Measurements from ENCODE around the gene HEXB. TPM values are rescaled to one million over a fixed set of nuclear protein-coding genes. Genes with fewer than 3 reads are reported as not detected.

HEXB gene
- total RNA-seq, 2 donors from 2014 or later = 139 to 156 TPM

DNA sequence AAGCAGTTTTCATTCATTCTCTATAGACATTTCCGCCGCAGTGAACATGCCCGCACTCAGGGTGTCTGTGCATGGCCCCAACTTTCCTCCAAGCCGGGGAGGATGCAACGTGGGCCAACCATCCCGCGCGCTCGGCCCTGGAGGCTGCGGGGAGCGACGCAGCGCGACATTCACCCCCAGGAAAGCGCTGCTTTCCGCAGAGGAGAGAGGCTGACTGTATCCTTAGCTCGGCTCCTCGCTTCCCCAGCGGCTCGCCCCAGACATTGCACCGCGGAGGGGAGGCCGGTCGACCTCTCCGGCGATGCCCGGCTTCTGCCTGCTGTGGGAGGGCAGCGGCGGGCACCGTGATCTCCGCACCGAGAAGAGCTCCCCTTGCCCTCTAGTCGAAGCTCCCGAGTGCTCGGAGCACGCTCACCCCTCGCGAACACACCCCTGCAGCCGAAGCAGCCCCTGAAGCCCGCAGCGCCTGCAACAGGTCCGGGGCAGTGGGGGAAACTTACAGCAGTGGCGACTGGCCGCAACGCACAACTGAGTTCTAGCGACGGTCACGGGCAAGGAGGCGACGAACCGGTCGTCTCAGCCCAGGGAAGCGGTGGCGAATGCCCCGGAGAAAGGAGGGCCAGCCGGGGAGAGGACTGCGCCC is 45.1 kb upstream of the HEXB start:
- DNase-seq (ENCODE audit: low spot score) (no peak), ATAC-seq (ENCODE audit: insufficient number of reproducible peaks, low FRiP score, low read depth) (no peak)
- Histone ChIP-seq H3K4me1 (ENCODE audit: control insufficient read depth in 1 of 2, low read depth in 2 of 2) (peaks cover 0 to 15% of the 10 kb centered on the region in 2 donors), H3K27ac (peak overlapping the region; percentile 43 to 58), H3K4me3 (peak overlapping the region; percentile 81), H3K27me3 (replicated peaks; ENCODE audit: insufficient read depth) (no peaks in the 10 kb centered on the region), H3K9me3 (no peaks in the 10 kb centered on the region), H3K36me3 (no peaks in the 10 kb centered on the region)
- TF ChIP-seq, protein P1, sequence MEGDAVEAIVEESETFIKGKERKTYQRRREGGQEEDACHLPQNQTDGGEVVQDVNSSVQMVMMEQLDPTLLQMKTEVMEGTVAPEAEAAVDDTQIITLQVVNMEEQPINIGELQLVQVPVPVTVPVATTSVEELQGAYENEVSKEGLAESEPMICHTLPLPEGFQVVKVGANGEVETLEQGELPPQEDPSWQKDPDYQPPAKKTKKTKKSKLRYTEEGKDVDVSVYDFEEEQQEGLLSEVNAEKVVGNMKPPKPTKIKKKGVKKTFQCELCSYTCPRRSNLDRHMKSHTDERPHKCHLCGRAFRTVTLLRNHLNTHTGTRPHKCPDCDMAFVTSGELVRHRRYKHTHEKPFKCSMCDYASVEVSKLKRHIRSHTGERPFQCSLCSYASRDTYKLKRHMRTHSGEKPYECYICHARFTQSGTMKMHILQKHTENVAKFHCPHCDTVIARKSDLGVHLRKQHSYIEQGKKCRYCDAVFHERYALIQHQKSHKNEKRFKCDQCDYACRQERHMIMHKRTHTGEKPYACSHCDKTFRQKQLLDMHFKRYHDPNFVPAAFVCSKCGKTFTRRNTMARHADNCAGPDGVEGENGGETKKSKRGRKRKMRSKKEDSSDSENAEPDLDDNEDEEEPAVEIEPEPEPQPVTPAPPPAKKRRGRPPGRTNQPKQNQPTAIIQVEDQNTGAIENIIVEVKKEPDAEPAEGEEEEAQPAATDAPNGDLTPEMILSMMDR (IDR thresholded peaks at IDR 0.05) = peak; percentile 28

DNA sequence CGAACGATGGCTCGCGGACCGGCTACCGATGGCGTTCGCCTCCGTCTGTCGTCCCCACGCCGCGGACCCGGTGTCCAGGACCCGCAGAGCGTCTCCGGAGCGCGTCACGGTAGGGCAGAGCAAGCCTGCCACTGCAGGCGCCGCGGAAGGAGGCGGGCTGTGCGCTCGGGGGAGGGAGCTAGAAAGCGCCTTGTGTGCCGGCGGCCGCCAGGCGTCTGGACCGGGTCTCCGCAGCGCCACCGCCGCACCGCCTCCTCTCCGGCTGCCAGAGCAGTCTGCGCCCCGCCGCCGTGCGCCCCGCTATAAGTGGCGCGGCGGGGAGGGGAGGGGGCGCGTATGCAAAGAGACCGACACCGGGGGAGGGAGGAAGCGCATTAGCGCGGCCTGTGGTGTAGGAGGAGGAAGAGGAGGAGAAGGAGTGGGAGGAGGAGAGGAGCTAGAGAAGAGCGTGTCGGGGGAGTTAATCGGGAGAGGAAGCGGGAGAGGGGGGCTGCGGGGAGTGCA is 44.5 kb upstream of the HEXB start, which contains the start of gene ENC1:
ENC1 (minus strand) TSS at position 279 of the 504 bp plus-strand sequence. CDS start 4,243 bp downstream, outside the sequence.
- no peaks in the 10 kb centered on the region for H3K27me3 ChIP-seq (replicated peaks; ENCODE audit: insufficient read depth)
- H3K4me1 ChIP-seq (ENCODE audit: control insufficient read depth in 1 of 2, low read depth in 2 of 2) = peaks cover 0 to 15% of the 10 kb centered on the region in 2 donors
- no peaks in the 10 kb centered on the region for H3K9me3 ChIP-seq
- TF ChIP-seq, protein P1 (IDR thresholded peaks at IDR 0.05) = peak; percentile 66
- peak within 1 kb of the TSS; percentile 81 for H3K4me3 ChIP-seq
- ATAC-seq (ENCODE audit: insufficient number of reproducible peaks, low FRiP score, low read depth) = peak; percentile 38
- H3K27ac ChIP-seq = peak within 1 kb of the TSS; percentile 43 to 58
- H3K36me3 ChIP-seq = no peaks in the 10 kb centered on the region
- peak; percentile 37 for DNase-seq (ENCODE audit: low spot score)

DNA sequence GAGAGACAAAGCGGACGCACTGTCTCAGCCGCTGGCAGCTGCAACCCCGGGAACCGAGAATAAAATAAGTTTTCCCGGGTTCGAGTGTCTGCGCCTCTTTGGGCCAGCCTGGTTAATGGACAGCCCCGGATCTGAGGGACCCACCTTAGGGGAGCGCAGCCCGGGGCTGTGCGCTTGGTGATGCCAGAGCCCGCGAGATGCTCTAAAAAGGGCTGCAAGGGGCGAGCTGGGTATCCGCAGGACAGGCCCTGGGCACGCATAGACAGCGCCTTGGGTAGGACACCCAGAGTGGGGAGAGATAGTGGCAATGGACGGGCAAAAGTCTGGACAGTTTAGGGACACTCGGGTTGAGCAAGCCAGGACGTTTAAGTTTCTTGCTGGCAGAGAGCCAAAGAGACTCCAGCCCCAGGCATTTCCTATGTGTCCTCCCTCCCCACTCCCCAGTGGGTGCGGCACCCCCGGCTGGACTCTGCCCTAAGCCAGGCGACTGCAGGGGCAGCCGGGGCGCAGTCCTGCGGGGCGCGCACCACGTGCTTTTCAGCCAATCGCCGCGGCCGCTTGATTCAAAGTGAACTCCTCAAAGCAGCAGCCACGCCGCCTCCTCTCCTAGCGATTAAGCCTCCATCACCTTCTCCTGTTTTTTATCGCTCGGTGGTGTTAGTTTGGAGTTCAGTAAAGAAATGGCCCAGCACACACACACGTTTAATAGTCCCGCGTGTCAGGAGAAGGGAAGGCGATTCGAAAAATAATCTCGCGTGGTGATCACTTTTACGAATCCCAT is 43.9 kb upstream of the HEXB start:
- Histone ChIP-seq H3K9me3 (no peaks in the 10 kb centered on the region), H3K27ac (peak overlapping the region; percentile 31 to 58), H3K27me3 (replicated peaks; ENCODE audit: insufficient read depth) (no peaks in the 10 kb centered on the region), H3K4me1 (ENCODE audit: control insufficient read depth in 1 of 2, low read depth in 2 of 2) (peaks cover 0 to 15% of the 10 kb centered on the region in 2 donors), H3K36me3 (no peaks in the 10 kb centered on the region), H3K4me3 (peak overlapping the region; percentile 81)
- peak; percentile 11 for ATAC-seq (ENCODE audit: insufficient number of reproducible peaks, low FRiP score, low read depth)
- TF ChIP-seq, protein P1 (IDR thresholded peaks at IDR 0.05) = no peak
- peak; percentile 11 for DNase-seq (ENCODE audit: low spot score)

DNA sequence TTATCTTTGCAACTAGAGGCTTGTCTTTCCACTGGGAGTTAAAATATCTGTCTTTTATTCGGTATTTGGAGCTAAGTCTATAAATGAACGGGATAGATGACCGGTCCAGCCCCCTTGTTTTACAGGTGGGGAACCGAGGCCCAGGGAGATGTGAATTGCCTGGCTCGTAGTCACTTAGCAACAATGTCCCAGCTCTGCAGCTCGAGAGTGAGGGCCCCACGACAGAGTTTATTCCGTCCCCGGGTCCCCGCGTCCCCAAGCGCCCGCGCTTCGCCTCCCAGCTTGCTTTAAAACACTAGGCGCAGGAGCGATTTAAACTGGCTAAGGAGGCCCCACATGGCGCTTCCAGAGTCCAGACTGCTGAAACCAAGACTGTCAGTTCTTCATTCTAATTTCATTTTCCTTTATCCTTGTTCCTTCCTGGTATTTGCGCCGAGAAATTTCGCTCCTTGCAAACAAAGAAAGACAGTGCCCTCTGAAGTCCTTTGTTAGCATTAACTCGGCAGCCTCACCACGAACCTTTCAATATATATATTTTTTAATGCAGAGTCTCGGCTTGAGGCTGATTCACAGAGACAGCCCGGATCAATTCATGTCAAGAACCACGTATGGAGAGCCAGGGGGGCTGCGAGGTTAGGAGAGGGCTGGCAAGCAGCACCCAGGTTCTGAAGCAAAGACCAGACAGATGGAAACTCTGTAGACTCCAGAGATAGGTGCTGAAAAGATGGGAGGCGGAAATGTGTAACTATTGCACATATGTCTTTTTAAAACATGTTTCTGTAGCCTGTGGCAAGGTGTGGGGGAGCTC is 43.1 kb upstream of the HEXB start:
- DNase-seq (ENCODE audit: low spot score) = peak; percentile 15
- peaks cover 4 to 22% of the 10 kb centered on the region in 2 donors for H3K4me1 ChIP-seq (ENCODE audit: control insufficient read depth in 1 of 2, low read depth in 2 of 2)
- H3K9me3 ChIP-seq = no peaks in the 10 kb centered on the region
- H3K36me3 ChIP-seq = no peaks in the 10 kb centered on the region
- TF ChIP-seq, protein P1 (IDR thresholded peaks at IDR 0.05) = peak; percentile 35
- peak overlapping the region; percentile 81 for H3K4me3 ChIP-seq
- H3K27me3 ChIP-seq (replicated peaks; ENCODE audit: insufficient read depth) = no peaks in the 10 kb centered on the region
- peak overlapping the region; percentile 31 to 58 for H3K27ac ChIP-seq
- no peak for ATAC-seq (ENCODE audit: insufficient number of reproducible peaks, low FRiP score, low read depth)

Data from thoracic aorta (tissue), 2 donors.